GM21529 (cell line): ENCODE results near the gene OR2AK2.

ENCODE experiments used
- ATAC-seq: cut with Tn5 transposase; IDR thresholded peaks from one replicate; pipeline ENCODE4 v1.9.1; 2021; ENCODE audit not compliant: unreplicated experiment

OR2AK2 gene, protein sequence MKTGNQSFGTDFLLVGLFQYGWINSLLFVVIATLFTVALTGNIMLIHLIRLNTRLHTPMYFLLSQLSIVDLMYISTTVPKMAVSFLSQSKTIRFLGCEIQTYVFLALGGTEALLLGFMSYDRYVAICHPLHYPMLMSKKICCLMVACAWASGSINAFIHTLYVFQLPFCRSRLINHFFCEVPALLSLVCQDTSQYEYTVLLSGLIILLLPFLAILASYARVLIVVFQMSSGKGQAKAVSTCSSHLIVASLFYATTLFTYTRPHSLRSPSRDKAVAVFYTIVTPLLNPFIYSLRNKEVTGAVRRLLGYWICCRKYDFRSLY

DNA sequence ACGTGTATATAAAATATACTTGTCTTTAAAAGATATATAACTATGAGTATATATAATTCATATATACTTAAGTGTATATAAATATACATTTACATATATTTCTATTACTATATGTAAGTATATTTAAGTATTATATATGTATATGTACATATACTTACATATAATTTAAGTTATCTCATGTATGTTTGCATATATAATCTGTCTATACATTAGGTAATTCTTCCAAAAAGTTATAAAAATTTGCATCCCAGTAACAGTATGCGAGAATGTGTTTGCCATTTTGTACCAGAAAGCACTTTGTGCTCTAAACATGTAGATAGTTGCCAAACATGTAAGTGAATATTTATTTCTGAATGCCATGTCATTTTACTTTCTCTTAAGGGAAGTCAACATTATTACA is at the start of gene OR2AK2:
Gene OR2AK2 (plus strand): TSS at position 301 of the 400 bp plus-strand sequence. CDS start 144 bp downstream, outside the sequence.
- no peak for ATAC-seq

DNA sequence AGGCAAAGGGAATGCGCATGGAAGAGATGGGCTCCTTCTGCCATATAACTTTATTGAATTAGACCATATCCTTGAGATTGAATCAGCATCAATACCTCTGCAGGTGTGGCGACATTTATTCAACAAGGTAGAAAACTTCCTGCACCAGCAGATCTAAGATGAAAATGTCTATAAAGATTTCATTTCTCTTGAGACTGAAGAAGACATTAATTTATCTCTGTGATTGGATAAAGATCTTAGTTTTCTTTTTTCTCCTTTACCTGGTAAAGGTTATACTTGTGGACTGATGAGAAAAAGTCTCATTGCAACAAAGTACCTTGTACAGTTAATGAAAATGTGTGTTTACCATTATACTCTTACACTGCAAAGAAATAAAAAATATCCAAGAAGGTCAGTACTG is 45.1 kb upstream of the OR2AK2 start, which contains the start of gene OR2T8:
Gene OR2T8 (plus strand): TSS at position 301 of the 400 bp plus-strand sequence. CDS start 766 bp downstream, outside the sequence.
- ATAC-seq: no peak

DNA sequence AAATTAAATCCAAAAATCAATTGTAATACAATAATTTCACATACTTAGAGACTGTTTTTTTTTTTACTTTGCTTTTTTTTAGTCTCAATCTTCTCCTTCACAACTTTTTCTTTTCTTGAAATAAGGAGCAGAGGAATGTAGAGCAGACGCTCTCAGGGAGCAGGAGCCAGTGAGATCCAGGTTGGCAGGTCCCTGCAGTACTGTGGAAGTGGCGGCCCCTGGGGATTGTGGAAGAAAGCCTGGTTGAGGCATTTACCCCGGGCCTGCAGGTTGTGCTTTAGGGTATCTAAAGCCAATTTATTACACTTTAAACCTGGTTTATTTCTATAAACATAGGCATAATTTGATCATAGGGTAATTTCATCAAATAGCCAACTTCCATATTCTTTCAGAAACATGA is 41.1 kb upstream of the OR2AK2 start:
- no peak for ATAC-seq

DNA sequence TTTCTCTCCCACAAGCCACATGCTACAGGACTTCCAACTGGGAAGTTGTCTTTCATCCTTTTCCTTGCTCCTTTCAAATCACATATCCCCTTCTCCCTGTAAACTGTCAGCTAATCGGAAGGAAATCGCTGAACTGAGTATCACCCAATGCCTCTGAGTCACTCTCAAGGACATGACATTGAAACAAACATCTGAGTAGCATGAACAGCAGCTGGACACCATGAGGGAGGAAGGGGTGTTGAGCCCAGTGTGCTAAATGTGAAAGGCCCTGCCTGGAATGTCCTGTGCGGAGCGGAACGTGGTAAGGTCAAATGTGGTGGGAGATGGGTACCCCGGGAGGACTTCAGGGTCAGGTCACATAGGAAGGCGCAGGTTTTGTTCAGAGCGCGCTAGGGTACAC is 40.2 kb upstream of the OR2AK2 start, which contains the start of gene OR2AJ1:
Gene OR2AJ1 (plus strand): TSS at position 22 of the 400 bp plus-strand sequence. CDS start 8,880 bp downstream, outside the sequence.
- no peak for ATAC-seq

DNA sequence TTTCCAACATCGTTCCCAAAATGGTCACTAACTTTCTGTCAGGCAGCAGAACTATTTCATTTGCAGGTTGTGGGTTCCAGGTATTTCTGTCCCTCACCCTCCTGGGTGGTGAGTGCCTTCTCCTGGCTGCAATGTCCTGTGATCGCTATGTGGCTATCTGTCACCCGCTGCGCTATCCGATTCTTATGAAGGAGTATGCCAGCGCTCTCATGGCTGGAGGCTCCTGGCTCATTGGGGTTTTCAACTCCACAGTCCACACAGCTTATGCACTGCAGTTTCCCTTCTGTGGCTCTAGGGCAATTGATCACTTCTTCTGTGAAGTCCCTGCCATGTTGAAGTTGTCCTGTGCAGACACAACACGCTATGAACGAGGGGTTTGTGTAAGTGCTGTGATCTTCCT is 31.0 kb upstream of the OR2AK2 start:
- no peak for ATAC-seq

DNA sequence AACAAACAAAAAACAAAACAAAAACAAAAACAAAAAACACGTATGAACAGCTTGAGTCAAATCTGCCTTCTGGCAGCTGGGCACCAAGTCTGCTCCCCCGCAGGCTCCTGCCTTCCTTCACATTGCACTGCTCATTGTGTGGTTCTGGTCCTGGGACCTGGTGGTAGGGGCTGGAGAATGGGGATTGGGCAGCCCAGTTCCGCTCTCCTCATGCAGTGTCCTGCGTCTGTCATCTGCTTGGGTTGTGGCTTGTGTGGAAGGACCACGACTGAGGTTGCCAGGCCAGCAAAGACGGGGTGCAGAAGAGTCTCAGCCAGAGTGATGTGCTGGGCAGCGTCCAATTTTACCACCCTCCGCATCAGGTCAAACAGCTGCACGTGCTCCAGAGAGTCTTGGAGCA is 29.3 kb upstream of the OR2AK2 start:
- no peak for ATAC-seq

DNA sequence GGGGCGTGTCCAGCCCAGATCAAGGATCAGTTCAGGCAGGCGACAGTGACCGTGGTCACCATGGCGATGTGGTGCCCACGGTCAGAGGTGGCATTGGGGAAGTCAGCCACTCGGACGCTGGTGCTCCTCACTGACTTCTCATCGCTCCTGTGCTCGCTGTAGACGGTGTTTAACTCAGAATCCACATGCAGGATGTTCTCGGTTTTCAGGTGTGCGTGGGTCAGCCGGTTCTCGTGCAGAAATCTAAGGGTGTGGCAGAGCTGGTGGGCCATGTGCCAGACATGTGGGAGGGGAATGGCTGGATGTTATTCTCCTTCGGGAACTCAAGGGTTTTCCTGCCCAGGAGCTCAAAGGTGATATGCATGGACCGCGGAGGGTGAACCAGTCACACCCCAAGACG is 28.6 kb upstream of the OR2AK2 start:
- no peak for ATAC-seq

DNA sequence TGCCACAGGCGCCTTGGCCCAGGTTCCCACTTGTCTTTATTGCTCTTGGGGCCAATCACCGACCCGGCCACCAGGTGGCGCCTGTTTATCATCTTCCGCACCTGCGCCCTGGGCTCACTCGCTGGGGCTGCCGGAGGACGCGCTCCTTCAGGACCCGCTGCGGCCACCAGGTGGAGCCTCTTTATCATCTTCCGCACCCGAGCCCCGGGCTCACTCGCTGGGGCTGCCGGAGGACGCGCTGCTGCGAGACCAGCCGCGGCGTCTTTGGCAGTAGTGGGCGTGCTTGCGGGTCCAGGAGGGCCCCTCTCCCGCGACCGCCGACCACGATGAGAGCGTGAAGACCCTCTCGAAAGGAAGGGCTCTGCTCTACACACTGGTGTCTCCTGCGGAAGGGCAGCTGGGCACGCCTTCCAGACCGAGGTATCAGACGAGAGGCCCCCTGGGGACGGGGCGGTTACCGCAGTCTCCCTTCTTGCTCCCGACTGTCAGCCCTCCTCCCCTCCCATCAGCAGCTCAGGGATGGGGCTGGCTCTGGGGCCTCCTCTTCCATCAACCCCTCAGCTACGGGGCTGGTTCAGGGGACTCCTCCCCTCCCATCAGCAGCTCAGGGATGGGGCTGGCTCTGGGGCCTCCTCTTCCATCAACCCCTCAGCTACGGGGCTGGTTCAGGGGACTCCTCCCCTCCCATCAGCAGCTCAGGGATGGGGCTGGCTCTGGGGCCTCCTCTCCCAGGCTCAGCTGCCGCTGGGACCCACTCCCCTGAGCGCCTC is 27.9 kb upstream of the OR2AK2 start:
- ATAC-seq: peak; percentile 100

DNA sequence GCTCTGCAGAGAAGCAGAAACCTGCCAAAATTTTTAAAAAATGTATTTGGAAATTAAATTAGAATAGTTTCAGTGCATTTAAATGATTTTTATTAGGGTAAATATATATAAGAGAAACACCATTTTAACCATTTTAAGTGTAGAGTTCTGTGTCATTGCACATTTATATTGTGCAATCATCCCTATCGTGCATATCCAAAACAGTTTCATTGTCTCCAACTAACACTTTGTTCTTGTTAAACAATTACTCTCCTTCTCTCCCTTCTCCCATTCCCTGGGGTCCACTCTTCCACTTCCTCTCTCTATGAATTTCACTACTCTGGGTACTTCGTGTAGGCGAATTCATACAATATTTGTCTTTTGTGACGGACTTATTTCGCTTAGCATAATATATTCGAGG is 22.4 kb upstream of the OR2AK2 start:
- no peak for ATAC-seq

DNA sequence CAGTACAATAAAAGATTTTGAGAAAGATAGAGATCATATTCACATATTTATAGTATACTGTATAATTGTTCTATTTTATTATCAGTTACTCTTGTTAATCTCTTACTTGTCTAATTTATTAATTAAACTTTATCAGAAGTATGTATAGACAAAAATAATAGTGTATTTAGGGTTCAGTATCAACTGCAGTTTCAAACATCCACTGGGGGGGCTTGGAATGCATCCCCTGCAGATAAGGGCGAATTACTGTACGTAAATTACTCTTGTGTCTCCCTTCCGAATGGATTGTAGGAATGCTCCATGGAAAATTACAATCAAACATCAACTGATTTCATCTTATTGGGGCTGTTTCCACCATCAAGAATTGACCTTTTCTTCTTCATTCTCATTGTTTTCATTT is 16.5 kb upstream of the OR2AK2 start, which contains the start of gene OR2L8:
Gene OR2L8 (plus strand): TSS at position 301 of the 400 bp plus-strand sequence. CDS start 0 bp downstream, at position 301.
- ATAC-seq: no peak

DNA sequence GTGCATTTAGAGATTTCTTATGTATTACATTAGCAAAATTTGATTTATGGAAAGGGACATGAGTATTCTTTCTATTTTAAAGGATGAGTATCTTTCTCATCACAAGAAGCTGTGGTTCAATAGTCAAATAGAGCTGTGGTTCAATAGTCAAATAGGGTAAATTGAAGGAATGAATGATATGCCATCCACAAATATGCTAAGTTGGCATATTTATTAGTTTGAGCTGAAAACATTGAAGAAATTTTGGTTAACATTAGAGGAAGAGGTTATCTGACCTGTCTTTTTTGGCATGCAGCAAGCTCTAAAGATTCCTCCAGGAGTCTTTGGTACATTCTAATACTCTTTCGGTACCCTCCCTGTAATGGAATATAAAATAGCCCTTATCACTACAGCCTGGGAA is 11.6 kb upstream of the OR2AK2 start:
- no peak for ATAC-seq

DNA sequence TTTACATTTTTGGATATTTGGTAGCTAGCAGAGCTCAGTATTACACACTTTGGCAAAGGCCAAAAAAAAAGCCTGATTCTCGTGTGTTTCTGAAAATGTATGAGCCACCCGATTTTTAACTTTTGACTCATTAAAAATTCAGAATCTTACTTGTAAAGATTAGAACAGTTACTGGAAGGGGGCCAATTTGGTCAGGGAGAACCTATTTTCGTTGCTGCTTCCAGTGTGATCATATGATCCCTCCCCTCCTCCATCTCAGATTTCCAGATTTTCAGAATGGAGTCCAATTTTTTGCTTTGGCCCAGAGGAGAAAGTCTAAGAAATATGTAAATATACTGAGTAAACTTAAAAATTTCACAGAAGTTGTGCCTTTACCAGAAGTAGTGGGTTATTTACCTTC is 3.2 kb upstream of the OR2AK2 start:
- ATAC-seq: no peak

DNA sequence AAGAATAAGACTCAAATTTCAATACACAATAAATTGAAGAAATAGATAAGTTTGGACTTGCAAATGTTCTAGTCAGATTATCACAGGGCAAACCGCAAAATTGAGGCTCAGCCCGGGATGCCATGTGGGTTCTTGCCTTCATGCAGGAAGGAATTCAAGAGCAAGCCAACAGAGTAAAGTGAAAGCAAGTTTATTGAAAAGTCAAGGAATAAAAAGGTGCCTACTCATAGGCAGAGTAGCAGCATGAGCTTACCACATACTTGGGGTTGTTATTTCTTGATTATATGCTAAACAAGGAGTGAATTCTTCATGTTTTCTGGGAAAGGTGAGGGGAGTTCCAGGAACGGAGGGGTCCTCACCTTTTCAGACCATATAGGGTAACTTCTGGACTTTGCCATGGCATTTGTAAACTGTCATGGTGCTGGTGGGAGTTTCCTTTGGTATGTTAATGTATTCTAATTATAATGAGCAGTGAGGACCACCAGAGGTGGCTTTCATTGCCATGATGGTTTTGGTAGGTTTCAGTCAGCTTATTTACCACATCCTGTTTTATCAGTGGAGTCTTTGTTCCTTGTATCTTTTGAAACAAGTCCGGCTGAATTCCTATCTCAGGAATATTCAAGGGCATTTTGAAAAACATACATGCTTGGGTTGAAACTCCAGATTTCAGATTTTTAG is 2.0 kb upstream of the OR2AK2 start:
- ATAC-seq: no peak

DNA sequence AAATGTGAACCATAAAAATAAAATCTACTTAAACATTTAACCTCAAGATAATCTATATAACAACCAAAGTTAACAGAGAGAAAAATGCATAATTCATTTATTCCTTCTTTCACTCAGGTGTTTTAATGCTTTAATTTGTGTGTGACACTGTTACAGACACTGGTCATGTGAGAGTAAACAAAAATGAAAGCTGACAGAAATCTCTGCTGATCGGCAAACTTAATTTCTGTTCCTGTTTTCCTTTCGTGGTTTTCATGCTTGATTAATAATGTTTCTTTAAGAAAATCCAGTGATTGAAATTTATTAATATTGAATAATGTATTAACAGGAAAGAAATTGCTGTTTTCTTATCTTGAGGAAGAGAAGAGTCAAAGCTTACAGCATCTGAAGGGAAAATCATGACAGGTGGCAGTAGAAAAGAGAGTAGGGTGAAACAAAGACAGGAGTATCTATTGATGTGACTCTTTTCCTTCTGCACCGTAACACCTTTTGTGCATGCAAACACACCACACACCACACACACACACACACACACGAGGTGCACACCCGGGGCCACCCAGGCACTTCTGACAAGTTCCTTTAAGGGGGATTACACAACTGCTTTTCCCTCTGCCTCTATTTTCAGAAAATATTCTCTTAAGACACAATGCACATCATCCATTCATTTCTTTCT is 1.6 kb downstream of the OR2AK2 start:
- peak; percentile 83 for ATAC-seq

DNA sequence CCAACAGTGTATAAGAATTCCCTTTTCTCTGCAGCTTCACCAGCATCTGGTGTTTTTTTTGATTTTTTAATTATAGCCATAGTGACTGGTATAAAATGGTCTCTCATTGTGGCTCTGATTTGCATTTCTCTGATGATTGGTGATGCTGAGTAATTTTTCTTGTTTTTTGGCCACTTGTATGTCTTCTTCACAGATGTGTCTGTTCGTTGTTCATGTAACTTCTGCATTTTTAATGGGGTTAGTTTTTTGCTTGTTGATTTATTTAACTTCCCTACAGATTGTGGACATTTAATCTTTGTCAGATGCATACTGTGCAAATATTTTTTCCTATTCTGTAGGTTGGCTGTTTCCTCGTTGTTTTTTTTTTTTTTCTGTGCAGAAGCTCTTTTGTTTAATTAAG is 28.0 kb downstream of the OR2AK2 start:
- no peak for ATAC-seq

DNA sequence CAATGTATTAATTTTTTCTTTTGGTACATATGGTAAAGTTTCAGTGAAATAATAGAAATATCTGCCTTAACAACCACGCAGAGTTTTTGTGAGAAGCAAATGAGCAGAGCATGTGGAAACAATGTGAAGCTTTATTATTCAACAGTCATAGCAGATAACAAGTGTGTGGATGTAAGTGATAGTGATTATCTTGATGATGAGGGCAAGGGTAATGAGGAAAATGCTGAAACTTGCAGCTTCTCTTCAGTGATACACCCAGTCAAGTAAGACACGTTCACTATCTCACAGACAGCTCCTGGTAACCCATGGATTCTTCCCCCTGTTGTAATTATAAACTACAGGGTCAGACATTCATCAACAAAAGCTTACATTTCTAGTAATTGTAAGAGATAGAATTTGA is 33.8 kb downstream of the OR2AK2 start:
- no peak for ATAC-seq

DNA sequence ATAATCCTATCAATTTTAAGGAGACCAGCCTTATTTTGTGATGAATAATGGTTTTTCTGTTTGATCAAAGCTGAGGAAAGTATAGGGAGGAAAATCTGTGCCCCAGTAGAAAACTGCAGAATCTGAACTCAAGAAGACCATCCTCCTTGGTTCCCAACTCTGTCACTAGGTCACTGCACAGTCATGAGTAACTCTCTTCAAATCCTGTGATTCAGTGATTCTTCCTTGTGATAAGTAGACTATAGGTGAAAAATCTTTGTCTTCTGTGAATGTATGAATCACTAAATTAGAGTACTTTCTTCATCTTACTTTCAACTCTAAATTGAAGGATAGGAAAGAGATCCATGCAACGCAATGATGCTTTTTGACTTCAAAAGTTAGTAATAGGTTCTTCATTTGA is 35.1 kb downstream of the OR2AK2 start:
- no peak for ATAC-seq

DNA sequence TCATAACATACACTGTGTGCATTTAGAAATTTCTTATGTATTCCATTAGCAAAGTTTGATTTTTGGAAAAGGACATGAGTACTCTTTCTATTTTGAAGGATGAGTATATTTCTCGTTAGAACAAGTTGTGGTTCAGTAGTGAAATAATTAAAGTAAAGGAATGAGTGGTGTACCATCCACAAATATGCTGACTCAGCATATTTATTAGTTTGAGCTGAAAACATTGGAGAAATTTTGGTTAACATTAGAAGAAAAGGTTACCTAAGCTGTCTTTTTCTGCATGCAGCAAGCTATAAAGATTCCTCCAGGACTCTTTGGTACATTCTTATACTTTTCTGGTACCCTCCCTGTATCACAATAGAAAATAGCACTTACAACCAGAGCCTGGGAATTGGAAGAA is 42.7 kb downstream of the OR2AK2 start:
- no peak for ATAC-seq

DNA sequence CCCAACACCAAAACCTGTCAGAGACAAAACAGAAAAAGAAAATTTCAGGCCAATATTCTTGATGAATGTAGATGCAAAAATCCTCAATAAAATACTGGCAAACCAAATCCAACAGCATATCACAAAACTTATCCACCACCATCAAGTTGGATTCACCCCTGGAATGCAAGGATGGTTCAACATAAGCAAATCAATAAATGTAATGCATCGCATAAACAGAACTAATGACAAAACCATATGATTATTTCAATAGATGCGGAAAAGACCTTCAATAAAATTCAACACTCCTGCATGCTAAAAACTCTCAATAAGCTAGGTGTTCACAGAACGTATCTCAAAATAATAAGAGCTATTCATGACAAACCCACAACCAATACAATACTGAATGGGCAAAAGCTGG is 44.6 kb downstream of the OR2AK2 start:
- ATAC-seq: no peak

DNA sequence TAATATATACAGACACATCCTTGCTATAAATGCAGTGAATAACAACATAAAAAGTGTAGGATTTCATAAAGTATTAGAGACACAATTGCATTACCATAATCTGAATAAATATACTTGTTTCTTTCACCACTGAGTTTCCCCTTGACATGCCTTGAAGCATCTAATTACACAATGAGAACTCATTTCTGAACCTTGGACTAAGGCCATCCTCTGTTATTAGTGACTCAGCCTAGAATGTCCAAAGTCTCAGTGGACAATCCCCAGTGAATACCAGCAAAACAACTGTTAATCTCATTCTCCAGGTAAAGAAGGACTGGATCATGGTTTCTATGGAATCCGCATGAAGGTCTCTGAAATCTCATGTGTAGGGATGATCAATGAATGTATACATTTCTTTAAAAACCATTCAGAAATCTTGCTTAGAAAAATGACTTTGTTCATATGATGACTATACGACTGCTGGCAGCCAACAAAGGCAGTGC is 48.2 kb downstream of the OR2AK2 start, which contains the start of gene OR2L5:
Gene OR2L5 (plus strand): TSS at position 432 of the 482 bp plus-strand sequence. CDS start 8,288 bp downstream, outside the sequence.
- no peak for ATAC-seq

DNA sequence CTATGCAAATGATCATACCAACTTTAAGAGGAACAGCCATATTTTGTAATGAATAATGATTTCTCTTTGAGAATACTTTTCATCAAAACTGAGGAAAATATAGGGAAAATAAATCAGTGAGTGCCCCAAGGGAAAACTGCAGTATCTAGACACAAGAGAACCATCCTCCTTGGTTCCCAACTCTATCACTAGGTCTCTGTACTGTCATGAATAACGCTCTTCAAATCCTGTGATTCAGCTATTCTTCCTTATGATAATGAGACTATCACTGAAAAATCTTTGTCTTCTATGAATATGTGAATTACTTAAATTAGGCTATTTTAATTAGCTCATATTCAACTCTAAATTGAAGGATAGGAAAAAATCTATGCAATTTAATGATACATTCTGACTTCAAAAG is 50.8 kb downstream of the OR2AK2 start:
- ATAC-seq: no peak
